ENCODE results near the gene ENTPD5.

- TF ChIP-seq GATA3 (IDR thresholded peaks at IDR 0.05; ENCODE audit: low read depth, low read length) (no peak), GATA2 (IDR thresholded peaks at IDR 0.05; ENCODE audit: low read depth, low read length) (no peak)
Observed at GRCh38 chr14:73935666-73936065, 83.4 kb downstream of the ENTPD5 start.

Measured in SH-SY5Y (cell line).